NOMO-1 treated with dmso at 0.1 percent for 144 hours (cell line): ENCODE results near the gene NAP1L3.

Source experiments
- DNase-seq: peaks from one replicate; lab custom pipeline; 2025; ENCODE audit not compliant: unreplicated experiment; lab: John Stamatoyannopoulos, UW

NAP1L3 gene, protein sequence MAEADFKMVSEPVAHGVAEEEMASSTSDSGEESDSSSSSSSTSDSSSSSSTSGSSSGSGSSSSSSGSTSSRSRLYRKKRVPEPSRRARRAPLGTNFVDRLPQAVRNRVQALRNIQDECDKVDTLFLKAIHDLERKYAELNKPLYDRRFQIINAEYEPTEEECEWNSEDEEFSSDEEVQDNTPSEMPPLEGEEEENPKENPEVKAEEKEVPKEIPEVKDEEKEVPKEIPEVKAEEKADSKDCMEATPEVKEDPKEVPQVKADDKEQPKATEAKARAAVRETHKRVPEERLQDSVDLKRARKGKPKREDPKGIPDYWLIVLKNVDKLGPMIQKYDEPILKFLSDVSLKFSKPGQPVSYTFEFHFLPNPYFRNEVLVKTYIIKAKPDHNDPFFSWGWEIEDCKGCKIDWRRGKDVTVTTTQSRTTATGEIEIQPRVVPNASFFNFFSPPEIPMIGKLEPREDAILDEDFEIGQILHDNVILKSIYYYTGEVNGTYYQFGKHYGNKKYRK

DNA sequence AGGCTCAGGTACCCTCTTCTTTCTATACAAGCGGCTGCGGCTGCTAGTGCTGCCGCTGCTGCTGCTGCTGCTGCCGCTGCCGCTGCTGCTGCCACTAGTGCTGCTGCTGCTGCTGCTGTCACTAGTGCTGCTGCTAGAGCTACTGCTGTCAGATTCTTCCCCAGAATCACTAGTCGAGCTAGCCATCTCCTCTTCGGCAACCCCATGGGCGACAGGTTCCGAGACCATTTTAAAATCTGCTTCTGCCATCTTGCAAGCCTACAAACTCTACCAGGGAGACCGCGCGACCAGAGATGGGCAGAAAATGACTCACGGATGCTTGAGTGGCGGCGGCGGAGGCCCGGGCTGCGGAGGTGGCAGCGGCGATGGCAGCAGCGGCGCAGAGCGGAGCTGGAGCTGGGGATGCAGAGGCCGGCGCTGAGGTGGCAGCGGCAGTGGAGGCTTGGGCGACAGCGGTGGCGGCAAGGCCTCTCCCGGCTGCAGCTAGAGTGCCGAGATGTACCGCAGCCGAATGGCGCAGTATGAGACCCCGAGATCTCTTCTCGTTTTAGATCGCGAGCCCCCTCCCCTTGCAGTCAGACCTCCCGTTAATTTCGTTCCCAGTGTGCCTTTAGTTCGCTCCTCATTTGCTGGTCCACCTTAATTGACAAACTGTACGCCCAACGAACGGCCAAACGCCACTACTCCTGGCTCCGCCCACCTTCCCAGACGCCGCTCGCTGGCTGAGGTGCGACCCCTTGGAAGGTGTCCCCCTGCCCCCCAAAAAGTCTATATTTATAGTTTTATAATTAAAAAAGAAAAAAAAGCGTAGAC is at the start of gene NAP1L3:
Gene NAP1L3 (minus strand): TSS at position 523 of the 813 bp plus-strand sequence. CDS start 274 bp downstream, at position 249.
- no peak for DNase-seq

DNA sequence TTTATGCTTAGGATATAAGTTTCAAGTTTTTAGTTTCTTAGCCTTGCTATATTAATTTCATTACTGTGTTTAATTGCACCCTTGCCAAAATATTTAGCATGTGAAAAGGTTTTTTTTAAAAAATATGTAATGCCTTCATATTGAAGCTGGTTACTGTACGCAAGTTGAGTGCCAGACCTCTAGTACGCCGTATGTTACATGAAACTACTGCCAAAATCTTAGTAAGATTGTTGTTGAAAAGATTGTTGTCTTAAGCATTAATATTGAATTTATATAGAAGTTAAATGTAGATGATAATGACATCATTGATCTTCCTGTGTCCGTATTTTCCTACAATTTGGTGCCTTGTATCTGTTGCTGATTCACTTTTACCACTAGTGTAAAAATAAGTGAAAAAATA is 37.7 kb upstream of the NAP1L3 start:
- no peak for DNase-seq

DNA sequence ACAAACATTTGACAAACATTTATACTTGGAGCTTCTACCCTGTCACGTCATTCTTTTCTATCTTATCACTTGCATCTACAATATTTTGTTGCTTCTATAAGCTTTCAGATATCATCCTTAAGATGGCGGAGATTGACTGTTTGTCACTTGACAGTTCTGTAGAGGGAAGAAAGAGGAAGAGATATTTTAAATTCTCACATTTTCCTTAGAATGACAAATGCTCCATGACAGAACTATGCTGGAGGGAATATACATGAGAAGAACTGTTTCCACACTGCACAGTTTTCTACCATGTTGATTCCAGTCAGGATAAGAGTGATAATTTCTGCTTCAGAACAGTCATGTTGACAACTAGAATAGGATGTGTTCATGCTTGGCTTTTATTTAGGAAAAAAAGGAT is 30.3 kb upstream of the NAP1L3 start:
- no peak for DNase-seq

DNA sequence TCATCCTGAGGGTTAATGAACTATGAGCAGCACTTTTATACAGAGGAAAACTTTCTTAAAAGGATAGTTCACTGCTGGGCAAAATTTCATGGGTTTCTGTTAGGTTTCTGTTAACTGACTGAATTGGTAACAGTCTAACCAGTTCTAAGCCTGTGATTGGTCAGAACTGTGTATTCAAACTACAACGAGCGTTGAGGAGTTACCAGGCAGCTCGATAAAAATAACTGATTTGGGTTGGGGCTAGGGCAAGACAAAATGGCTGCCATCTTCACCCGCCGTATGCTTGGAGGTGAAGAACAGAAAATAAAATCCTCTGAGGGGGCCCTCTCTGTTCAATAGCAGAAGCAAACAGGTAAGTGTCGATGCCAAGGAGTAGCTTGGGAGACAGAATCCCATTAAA is 22.6 kb upstream of the NAP1L3 start:
- no peak for DNase-seq

DNA sequence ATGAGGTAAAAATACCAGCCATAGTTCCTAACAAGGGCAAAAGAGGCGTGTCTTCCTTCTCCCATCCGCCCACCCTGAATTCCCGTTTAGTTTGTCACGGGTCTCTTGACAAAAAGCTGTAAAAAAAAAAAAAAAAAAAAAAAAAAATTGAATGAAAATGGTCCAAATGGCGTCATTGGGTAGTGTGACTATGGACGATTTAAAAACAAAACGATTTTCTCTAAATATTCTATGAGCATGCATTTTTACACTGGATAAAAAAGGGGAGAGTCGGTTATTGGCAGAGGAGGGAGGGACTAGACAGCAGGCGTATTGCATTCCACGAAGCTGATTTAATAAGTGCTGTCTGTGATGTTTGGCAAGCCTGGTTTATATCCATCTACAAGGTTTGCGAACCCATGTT is 492 bp upstream of the NAP1L3 start, which contains the start of gene FAM133A:
Gene FAM133A (plus strand): TSS at position 338 of the 403 bp plus-strand sequence. CDS start 35,214 bp downstream, outside the sequence.
- no peak for DNase-seq

DNA sequence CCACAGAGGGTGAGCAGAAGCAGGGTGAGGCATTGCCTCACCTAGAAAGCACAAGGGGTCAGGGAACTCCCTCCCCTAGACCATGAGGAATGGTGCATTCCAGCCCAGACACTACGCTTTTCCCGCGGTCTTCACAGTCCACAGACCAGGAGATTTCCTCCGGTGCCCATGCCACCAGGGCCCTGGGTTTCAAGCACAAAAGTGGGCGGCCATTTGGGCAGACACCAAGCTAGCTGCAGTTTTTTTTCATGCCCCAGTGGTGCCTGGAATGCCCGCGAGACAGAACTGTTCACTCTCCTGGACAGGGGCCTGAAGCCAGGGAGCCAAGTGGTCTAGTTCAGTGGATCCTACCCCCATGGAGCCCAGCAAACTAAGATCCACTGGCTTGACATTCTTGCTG is 12.8 kb downstream of the NAP1L3 start:
- DNase-seq = no peak

DNA sequence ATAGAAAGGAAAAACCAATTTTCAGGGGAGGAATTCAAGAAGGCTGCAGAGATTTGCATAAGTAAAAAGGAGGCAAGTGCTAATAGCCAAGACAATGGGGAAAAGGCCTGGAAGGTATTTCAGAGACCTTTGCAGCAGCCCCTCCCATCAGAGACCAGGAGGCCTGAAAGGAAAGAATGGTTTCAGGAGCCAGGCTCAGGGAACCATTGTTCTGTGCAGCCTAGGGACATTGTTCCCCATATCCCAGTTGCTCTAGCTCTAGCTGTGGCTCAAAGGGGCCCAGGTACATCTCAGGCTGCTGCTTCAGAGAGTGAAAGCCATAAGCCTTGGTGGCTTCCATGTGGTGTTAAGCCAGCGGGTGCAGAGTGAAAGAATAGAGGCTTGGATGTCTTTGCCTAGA is 24.0 kb downstream of the NAP1L3 start:
- no peak for DNase-seq

DNA sequence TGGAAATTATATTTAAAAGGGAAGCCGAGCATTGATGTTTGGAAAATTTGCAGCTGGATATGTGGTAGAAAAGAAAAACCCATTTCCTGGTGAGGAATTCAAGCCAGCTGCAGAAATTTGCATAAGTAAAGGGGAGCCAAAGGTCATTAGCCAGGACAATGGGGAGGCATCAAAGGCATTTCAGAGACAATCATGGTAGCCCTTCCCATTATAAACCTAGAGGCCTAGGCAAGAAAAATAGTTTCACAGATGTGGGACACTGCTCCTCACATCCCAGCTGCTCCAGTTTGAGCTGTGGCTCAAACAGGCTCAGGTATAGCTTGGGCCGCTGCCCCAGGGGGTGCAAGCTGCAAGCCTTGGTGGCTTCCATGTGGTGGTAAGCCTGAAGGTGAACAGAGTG is 35.8 kb downstream of the NAP1L3 start:
- DNase-seq = no peak
